Measurements from ENCODE around the gene PANX2. TPM values are rescaled to one million over a fixed set of nuclear protein-coding genes. Genes with fewer than 3 reads are reported as not detected.

PANX2 gene
- total and polyA plus RNA-seq, 2 of the 13 experiments (the other 11 are each of a cell fraction or from before 2014, with no cell fraction given), result 0.15 to 1.1 TPM

- TF ChIP-seq, protein P1, sequence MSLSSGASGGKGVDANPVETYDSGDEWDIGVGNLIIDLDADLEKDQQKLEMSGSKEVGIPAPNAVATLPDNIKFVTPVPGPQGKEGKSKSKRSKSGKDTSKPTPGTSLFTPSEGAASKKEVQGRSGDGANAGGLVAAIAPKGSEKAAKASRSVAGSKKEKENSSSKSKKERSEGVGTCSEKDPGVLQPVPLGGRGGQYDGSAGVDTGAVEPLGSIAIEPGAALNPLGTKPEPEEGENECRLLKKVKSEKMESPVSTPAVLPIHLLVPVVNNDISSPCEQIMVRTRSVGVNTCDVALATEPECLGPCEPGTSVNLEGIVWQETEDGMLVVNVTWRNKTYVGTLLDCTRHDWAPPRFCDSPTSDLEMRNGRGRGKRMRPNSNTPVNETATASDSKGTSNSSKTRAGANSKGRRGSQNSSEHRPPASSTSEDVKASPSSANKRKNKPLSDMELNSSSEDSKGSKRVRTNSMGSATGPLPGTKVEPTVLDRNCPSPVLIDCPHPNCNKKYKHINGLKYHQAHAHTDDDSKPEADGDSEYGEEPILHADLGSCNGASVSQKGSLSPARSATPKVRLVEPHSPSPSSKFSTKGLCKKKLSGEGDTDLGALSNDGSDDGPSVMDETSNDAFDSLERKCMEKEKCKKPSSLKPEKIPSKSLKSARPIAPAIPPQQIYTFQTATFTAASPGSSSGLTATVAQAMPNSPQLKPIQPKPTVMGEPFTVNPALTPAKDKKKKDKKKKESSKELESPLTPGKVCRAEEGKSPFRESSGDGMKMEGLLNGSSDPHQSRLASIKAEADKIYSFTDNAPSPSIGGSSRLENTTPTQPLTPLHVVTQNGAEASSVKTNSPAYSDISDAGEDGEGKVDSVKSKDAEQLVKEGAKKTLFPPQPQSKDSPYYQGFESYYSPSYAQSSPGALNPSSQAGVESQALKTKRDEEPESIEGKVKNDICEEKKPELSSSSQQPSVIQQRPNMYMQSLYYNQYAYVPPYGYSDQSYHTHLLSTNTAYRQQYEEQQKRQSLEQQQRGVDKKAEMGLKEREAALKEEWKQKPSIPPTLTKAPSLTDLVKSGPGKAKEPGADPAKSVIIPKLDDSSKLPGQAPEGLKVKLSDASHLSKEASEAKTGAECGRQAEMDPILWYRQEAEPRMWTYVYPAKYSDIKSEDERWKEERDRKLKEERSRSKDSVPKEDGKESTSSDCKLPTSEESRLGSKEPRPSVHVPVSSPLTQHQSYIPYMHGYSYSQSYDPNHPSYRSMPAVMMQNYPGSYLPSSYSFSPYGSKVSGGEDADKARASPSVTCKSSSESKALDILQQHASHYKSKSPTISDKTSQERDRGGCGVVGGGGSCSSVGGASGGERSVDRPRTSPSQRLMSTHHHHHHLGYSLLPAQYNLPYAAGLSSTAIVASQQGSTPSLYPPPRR (CRISPR knock-in tag; IDR thresholded peaks at IDR 0.05; ENCODE audit: borderline replicate concordance), result no peak
- TF ChIP-seq ZNF343 (CRISPR knock-in tag; IDR thresholded peaks at IDR 0.05) (0 out of 2 replicates have a peak, but pooled peaks have one; percentile 10), ZNF720 (CRISPR knock-in tag; IDR thresholded peaks at IDR 0.05) (no peak), HNRNPL (IDR thresholded peaks at IDR 0.05; ENCODE audit: low read depth, low read length) (0 out of 2 replicates have a peak, but pooled peaks have one; percentile 16), ZHX1 (CRISPR knock-in tag; IDR thresholded peaks at IDR 0.05; ENCODE audit: low read depth) (0 out of 2 replicates have a peak, but pooled peaks have one; percentile 13), POLR2AphosphoS2 (IDR thresholded peaks at IDR 0.05; ENCODE audit: low read depth, low read length) (no peak), RAD21 (CRISPR knock-in tag; IDR thresholded peaks at IDR 0.05) (peak; percentile 13; the same call in 1 of the 2 replicates), ZNF549 (CRISPR knock-in tag; IDR thresholded peaks at IDR 0.05) (no peak), ZNF570 (CRISPR knock-in tag; IDR thresholded peaks at IDR 0.05; ENCODE audit: borderline replicate concordance) (no peak), ZNF512B (CRISPR knock-in tag; IDR thresholded peaks at IDR 0.05; ENCODE audit: borderline replicate concordance) (no peak), MXD3 (CRISPR knock-in tag; IDR thresholded peaks at IDR 0.05) (no peak), POLR2A (IDR thresholded peaks at IDR 0.05; ENCODE audit: insufficient read depth in 1 of 2, low read depth in 2 of 2, low read length in 2 of 2) (0 out of 4 replicates have a peak, but pooled peaks of 1 of the 2 experiments have one; percentile 27), IRX3 (CRISPR knock-in tag; IDR thresholded peaks at IDR 0.05; ENCODE audit: borderline replicate concordance, low read depth) (0 out of 2 replicates have a peak, but pooled peaks have one; percentile 61), SRY (CRISPR knock-in tag; IDR thresholded peaks at IDR 0.05) (peak; percentile 19; the same call in 1 of the 2 replicates), XRCC5 (optimal IDR thresholded peaks at IDR 0.05; ENCODE audit: low read length) (no peak), NR1H2 (CRISPR knock-in tag; IDR thresholded peaks at IDR 0.05; ENCODE audit: borderline replicate concordance, low read depth) (no peak), GABPB1 (CRISPR knock-in tag; IDR thresholded peaks at IDR 0.05) (no peak)
These were observed 30.9 kb downstream of the PANX2 start (continued) for GRCh38 chr22:50201191-50202129.

Data from HepG2 (cell line).